Kidney epithelial cell (primary cell): ENCODE measurements around the gene SRSF12. TPM values are rescaled to one million over a fixed set of nuclear protein-coding genes. Genes with fewer than 3 reads are reported as not detected.

Experiments
- DNase-seq: peaks from one replicate; pipeline ENCODE4 v3.0.0-alpha.2; 2010; ENCODE audit warnings: low read depth
- H3K27me3 ChIP-seq: 2 replicates; pipeline ENCODE4 v1.6.0; 2011; ENCODE audit warnings: low read length; ENCODE audit not compliant: control insufficient read depth, insufficient read depth
- H3K36me3 ChIP-seq: 2 replicates; pipeline ENCODE4 v1.5.1; 2011; ENCODE audit warnings: low read length; ENCODE audit not compliant: control insufficient read depth, insufficient read depth
- H3K4me3 ChIP-seq: 2 replicates; pipeline ENCODE4 v1.5.1; 2011; ENCODE audit warnings: low read depth, mild to moderate bottlenecking, control low read depth, low read length
- total RNA-seq: library from RNA; depleted of rRNA; stranded (reverse); fragments of >200 nt; gene quantifications from 2 replicates; pipeline ENCODE4 v1.2.3, GENCODE V29; 2015
- TF ChIP-seq, protein P1 (sequence below): IDR thresholded peaks from 2 replicates; pipeline ENCODE4 v1.5.1; 2011; ENCODE audit warnings: mild to moderate bottlenecking, moderate library complexity, low read length, control low read depth, inconsistent platforms; ENCODE audit not compliant: insufficient read depth, poor library complexity, severe bottlenecking

Gene SRSF12
- total RNA-seq, 1 donor from 2014 or later: 10.1 TPM

DNA sequence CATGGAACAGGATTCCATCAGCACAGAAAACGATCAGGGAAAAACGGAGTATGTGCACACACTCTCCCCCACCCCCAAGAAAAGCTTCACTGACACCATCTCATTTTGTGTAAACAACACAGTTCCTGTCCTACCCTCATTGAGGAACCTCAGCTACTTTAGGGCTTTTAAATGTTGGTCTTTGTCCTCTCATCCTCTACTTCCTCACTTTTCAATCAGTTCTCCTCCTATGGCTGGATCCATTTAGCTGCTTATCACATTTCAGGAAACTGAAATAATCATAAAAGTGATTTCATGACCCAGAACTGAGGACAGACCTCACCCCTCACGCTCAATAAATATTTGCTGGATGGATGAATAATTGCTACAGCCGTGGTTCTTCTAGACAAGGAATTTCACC lies 70.4 kb downstream of the SRSF12 start:
- Histone ChIP-seq H3K27me3 (no peaks in the 10 kb centered on the region), H3K4me3 (no peak overlapping the region), H3K36me3 (no peaks in the 10 kb centered on the region)
- TF ChIP-seq, protein P1, sequence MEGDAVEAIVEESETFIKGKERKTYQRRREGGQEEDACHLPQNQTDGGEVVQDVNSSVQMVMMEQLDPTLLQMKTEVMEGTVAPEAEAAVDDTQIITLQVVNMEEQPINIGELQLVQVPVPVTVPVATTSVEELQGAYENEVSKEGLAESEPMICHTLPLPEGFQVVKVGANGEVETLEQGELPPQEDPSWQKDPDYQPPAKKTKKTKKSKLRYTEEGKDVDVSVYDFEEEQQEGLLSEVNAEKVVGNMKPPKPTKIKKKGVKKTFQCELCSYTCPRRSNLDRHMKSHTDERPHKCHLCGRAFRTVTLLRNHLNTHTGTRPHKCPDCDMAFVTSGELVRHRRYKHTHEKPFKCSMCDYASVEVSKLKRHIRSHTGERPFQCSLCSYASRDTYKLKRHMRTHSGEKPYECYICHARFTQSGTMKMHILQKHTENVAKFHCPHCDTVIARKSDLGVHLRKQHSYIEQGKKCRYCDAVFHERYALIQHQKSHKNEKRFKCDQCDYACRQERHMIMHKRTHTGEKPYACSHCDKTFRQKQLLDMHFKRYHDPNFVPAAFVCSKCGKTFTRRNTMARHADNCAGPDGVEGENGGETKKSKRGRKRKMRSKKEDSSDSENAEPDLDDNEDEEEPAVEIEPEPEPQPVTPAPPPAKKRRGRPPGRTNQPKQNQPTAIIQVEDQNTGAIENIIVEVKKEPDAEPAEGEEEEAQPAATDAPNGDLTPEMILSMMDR: no peak
- no peak for DNase-seq

Other genes starting within 250 kb of the SRSF12 start
- 14.4 and 17.6 TPM in 2 replicates for gene RNGTT, start 154.5 kb downstream of the SRSF12 start, total RNA-seq
- 59.8 and 63.4 TPM in 2 replicates for gene PNRC1, start 37.3 kb downstream of the SRSF12 start, total RNA-seq
- 23.0 and 26.4 TPM in 2 replicates for gene PM20D2, start 28.0 kb upstream of the SRSF12 start, total RNA-seq
- gene GABRR1, start 99.3 kb upstream of the SRSF12 start, total RNA-seq: not detected in 2 replicates
- not detected in 2 replicates for gene GABRR2, start 197.2 kb upstream of the SRSF12 start, total RNA-seq
- 46.1 and 49.3 TPM in 2 replicates for gene UBE2J1, start 234.7 kb upstream of the SRSF12 start, total RNA-seq